ENCODE results near the gene CELF5.

DNA sequence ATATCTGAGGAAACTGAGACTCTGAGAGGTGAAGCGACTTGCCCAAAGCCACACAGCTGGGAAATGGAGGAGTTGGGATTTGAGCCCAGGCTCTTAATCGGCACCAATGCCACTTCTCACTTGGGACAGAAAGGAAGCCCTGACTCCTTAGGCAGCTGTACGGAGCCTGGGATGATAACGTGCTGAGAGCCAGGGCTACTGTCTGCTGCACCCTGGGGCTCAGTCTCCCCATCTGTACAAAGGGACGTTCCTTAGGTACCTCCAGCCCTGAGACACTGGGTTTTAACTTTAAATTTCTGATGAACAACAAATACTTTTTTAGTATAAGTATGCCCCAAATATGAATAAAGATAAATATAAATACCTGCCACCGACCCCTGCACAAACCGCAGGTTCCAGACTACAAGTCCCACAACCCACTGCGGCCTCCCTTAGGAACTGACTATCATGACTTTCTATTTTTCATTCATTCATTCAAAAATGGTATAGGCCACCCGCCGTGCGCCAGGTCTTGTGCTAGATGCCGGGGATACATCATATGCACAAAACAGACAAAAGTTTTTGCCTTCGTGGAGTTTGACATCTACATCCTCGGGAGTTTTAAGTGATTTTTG lies 39.5 kb upstream of the CELF5 start:
- TF ChIP-seq ZBTB7A (IDR thresholded peaks at IDR 0.05; ENCODE audit: low read depth) (no peak), EP300 (IDR thresholded peaks at IDR 0.05; ENCODE audit: borderline replicate concordance) (no peak), RAD21 (IDR thresholded peaks at IDR 0.05; ENCODE audit: low read depth) (no peak), TCF12 (IDR thresholded peaks at IDR 0.05; ENCODE audit: low read depth) (no peak), TAF1 (IDR thresholded peaks at IDR 0.05; ENCODE audit: low read depth) (no peak), EGR1 (IDR thresholded peaks at IDR 0.05) (no peak)
- TF ChIP-seq, protein P1, sequence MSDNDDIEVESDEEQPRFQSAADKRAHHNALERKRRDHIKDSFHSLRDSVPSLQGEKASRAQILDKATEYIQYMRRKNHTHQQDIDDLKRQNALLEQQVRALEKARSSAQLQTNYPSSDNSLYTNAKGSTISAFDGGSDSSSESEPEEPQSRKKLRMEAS (IDR thresholded peaks at IDR 0.05): no peak

All from Ishikawa (cell line).